OCI-LY1 (cell line): ENCODE results near the gene ANTKMT.

Experiments
- H2AFZ ChIP-seq: fragments of 200-600 bp; sonication (generic), shearing (Covaris generic); 2 replicates; pipeline ENCODE4 v1.6.0; 2014; ENCODE audit warnings: antibody characterized with exemption, mild to moderate bottlenecking, low read length
- H3F3A ChIP-seq: fragments of 200-600 bp; sonication (generic), shearing (Covaris generic); 2 replicates; pipeline ENCODE4 v1.6.0; 2014; ENCODE audit warnings: mild to moderate bottlenecking, antibody characterized with exemption, low read length, moderate library complexity; ENCODE audit not compliant: insufficient read depth
- H3K27ac ChIP-seq: fragments of 200-600 bp; sonication (generic); 2 replicates; pipeline ENCODE4 v1.5.1; 2014; ENCODE audit warnings: low read length, mixed run types, mild to moderate bottlenecking, low read depth; ENCODE audit not compliant: poor library complexity, severe bottlenecking
- H3K27me3 ChIP-seq: fragments of 200-600 bp; sonication (generic); 2 replicates; pipeline ENCODE4 v1.6.0; 2014; ENCODE audit warnings: antibody characterized with exemption, mild to moderate bottlenecking, low read length, moderate library complexity; ENCODE audit not compliant: insufficient read depth
- H3K36me3 ChIP-seq: fragments of 200-600 bp; sonication (generic); 2 replicates; pipeline ENCODE4 v1.6.1; 2014; ENCODE audit warnings: mild to moderate bottlenecking, antibody characterized with exemption, low read length, moderate library complexity, mixed read lengths; ENCODE audit not compliant: insufficient read depth
- H3K4me1 ChIP-seq: fragments of 200-600 bp; sonication (generic); 2 replicates; pipeline ENCODE4 v1.5.1; 2014; ENCODE audit warnings: mild to moderate bottlenecking, low read length, moderate library complexity; ENCODE audit not compliant: insufficient read depth, severe bottlenecking
- H3K4me2 ChIP-seq: fragments of 200-600 bp; sonication (generic), shearing (Covaris generic); 2 replicates; pipeline ENCODE4 v1.6.1; 2014; ENCODE audit warnings: low read length
- H3K4me3 ChIP-seq: fragments of 200-600 bp; sonication (generic); 2 replicates; pipeline ENCODE4 v1.5.1; 2014; ENCODE audit warnings: low read length, low read depth, mild to moderate bottlenecking, mixed read lengths; ENCODE audit not compliant: poor library complexity, severe bottlenecking
- H3K79me2 ChIP-seq: fragments of 200-600 bp; shearing (Covaris generic); 2 replicates; pipeline ENCODE4 v1.6.1; 2016; ENCODE audit warnings: mixed run types, low read length, mixed read lengths; ENCODE audit not compliant: insufficient read depth
- H3K9ac ChIP-seq: fragments of 200-600 bp; sonication (generic), shearing (Covaris generic); 2 replicates; pipeline ENCODE4 v1.6.1; 2014; ENCODE audit warnings: mild to moderate bottlenecking, low read length, mixed read lengths
- H3K9me2 ChIP-seq: fragments of 200-600 bp; sonication (generic), shearing (Covaris generic); 2 replicates; pipeline ENCODE4 v1.6.1; 2014; ENCODE audit warnings: low read depth, mild to moderate bottlenecking, low read length, mixed read lengths
- H3K9me3 ChIP-seq: fragments of 200-600 bp; shearing (Covaris generic); 2 replicates; pipeline ENCODE4 v1.6.1; 2014; ENCODE audit warnings: low read length, mixed read lengths
- H4K20me1 ChIP-seq: fragments of 200-600 bp; sonication (generic), shearing (Covaris generic); 2 replicates; pipeline ENCODE4 v1.6.0; 2016; ENCODE audit warnings: mild to moderate bottlenecking, low read length; ENCODE audit not compliant: insufficient read depth
- CTCF ChIP-seq: fragments of 200-600 bp; sonication (generic), shearing (Covaris generic); IDR thresholded peaks from 2 replicates; pipeline ENCODE4 v1.5.1; 2017; ENCODE audit warnings: mild to moderate bottlenecking, antibody characterized with exemption, low read length, moderate library complexity, mixed read lengths
- EZH2 ChIP-seq: fragments of 200-600 bp; sonication (generic), shearing (Covaris generic); IDR thresholded peaks from 2 replicates; pipeline ENCODE4 v1.8.0; 2017; ENCODE audit warnings: borderline replicate concordance, mixed run types, mild to moderate bottlenecking, antibody characterized with exemption, low read length, moderate library complexity, mixed read lengths

ANTKMT gene

GRCh38 chr16:749010-749409, 28.1 kb downstream of the ANTKMT start:
- no peak overlapping the region for H3K4me2 ChIP-seq
- H3K27me3 ChIP-seq = peaks cover 5% of the 10 kb centered on the region
- no peaks in the 10 kb centered on the region for H4K20me1 ChIP-seq
- no peak overlapping the region for H3K27ac ChIP-seq
- no peaks in the 10 kb centered on the region for H3K79me2 ChIP-seq
- H3K9me3 ChIP-seq = no peaks in the 10 kb centered on the region
- H3F3A ChIP-seq = no peaks in the 10 kb centered on the region
- H2AFZ ChIP-seq = no peak overlapping the region
- no peaks in the 10 kb centered on the region for H3K36me3 ChIP-seq
- no peak overlapping the region for H3K4me3 ChIP-seq
- no peak for TF ChIP-seq EZH2
- TF ChIP-seq CTCF = no peak
- H3K9me2 ChIP-seq = no peaks in the 10 kb centered on the region
- H3K4me1 ChIP-seq = no peaks in the 10 kb centered on the region
- H3K9ac ChIP-seq = no peak overlapping the region

GRCh38 chr16:750485-750884, 29.5 kb downstream of the ANTKMT start:
- no peaks in the 10 kb centered on the region for H3K4me1 ChIP-seq
- H4K20me1 ChIP-seq = no peaks in the 10 kb centered on the region
- no peak overlapping the region for H3K9ac ChIP-seq
- no peaks in the 10 kb centered on the region for H3K36me3 ChIP-seq
- no peaks in the 10 kb centered on the region for H3K9me2 ChIP-seq
- no peaks in the 10 kb centered on the region for H3F3A ChIP-seq
- no peaks in the 10 kb centered on the region for H3K9me3 ChIP-seq
- H3K27me3 ChIP-seq = peaks cover 5% of the 10 kb centered on the region
- H3K4me3 ChIP-seq = no peak overlapping the region
- no peak overlapping the region for H3K27ac ChIP-seq
- no peaks in the 10 kb centered on the region for H3K79me2 ChIP-seq
- H2AFZ ChIP-seq = no peak overlapping the region
- H3K4me2 ChIP-seq = no peak overlapping the region
- TF ChIP-seq CTCF (no peak), EZH2 (no peak)

GRCh38 chr16:751152-752006, 30.4 kb downstream of the ANTKMT start:
- no peaks in the 10 kb centered on the region for H3K79me2 ChIP-seq
- no peaks in the 10 kb centered on the region for H4K20me1 ChIP-seq
- TF ChIP-seq CTCF (no peak), EZH2 (no peak)
- H3K27me3 ChIP-seq = peaks cover 6% of the 10 kb centered on the region
- H3K36me3 ChIP-seq = no peaks in the 10 kb centered on the region; the same call in 1 of the 2 replicates
- H3K27ac ChIP-seq = no peak overlapping the region
- no peaks in the 10 kb centered on the region for H3K4me1 ChIP-seq
- H3K4me2 ChIP-seq = no peak overlapping the region
- H3K9ac ChIP-seq = no peak overlapping the region
- H3K9me2 ChIP-seq = no peaks in the 10 kb centered on the region
- no peak overlapping the region for H3K4me3 ChIP-seq
- H3F3A ChIP-seq = no peaks in the 10 kb centered on the region
- H3K9me3 ChIP-seq = no peaks in the 10 kb centered on the region
- no peak overlapping the region for H2AFZ ChIP-seq
